Right lung (tissue), 5 donors: ENCODE data around the gene HDDC3. TPM values are rescaled to one million over a fixed set of nuclear protein-coding genes. Genes with fewer than 3 reads are reported as not detected.

ENCODE experiments used
- DNase-seq, 2 donors: peaks; one replicate each; pipeline ENCODE4 v3.0.0-alpha.2; 2013
- polyA plus RNA-seq, 5 donors: library from polyadenylated mRNA; unstranded; fragments of 120-200 nt; gene quantifications; one replicate each; pipeline versions ENCODE4 v1.2.1 to v1.2.3, GENCODE V29; 2013; ENCODE audit warnings: inconsistent platforms in 1 of 5, low replicate concordance in 1 of 5; ENCODE audit not compliant: insufficient read length in 5 of 5, insufficient read depth in 1 of 5

The HDDC3 gene
- polyA plus RNA-seq, 5 donors = 11.5 to 17.5 (median 16.1) TPM

DNA sequence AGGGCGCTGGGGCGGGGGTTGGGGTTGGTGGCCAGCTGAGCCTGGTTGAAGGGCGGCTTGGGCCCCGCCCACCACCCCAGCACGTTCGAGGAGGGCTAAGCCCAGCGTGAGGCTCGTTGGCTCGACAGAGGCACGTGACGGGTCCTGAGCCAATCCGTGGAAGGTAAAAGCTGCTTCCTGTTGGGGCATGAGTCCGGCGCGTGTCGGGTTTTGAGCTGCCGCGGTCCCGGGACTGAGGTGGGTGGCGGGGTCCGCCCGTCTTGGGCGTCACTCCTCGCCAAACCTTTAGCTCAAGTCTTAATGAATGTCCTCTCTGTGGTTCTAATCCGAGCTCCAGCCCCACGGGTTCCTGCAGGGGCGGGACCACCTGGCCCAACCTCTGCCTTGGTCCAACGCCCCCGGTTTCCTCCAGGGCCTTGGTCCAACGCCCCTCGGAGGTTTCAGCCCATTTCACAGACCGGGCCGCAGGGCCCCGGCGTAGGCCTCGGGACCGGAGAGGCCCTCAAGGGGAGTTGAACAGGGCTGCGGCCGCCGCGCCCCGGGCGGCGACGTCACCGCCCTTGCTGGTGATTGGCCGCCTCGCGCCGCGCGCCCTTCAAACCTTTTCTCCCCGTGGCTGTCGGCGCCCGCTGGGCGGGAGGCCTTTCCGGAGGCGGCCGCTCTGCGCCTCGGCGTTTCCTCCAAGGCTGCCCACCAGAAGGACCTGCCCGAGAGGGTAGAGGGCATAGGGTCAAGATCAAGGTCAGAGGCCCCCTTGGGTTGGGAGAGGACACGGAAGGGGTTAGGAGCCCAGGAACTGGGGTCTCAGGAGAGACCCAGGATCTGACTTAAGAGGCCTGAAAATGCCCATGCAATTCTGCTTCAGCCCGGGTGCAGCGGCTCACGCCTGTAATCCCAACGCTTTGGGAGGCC is 22.6 kb upstream of the HDDC3 start, which contains the start of gene RCCD1:
RCCD1 (plus strand) TSS at position 173 of the 912 bp plus-strand sequence. CDS start 1,851 bp downstream, outside the sequence.
- DNase-seq = peak; percentile 91 to 92

DNA sequence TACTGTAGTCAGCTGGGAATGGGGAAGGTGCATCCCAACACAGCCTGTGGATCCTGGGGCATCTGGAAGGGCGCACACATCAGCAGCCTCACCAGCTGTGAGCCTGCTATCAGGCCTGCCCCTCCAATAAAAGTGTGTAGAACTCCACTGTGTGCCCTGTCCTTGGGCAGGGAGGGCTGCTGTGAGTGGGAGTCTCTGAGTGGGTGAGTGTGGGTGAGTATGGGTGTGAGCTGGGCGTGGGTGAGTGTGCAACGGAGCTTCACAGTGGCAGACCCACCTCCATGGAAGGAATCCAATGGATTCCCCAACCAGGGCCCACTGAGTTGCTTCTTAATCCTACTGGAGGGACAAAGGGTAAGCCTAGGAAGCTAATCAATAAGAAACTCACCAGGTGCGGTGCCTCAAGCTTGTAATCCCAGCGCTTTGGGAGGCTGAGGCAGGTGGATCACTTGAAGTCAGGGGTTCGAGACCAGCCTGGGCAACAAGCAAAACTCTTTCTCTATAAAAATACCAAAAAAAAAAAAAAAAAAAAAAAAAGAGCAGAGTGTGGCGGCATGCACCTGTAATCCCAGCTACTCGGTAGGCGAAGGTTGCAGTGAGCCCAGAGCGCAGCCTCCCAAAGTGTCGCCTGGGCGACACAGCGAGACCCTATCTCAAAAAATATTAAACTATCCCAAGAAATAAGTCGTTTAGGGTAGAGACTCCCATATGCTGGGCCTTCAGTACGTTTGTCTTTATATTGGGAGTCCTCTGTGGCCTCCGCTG is 21.8 kb upstream of the HDDC3 start:
- DNase-seq = no peak

DNA sequence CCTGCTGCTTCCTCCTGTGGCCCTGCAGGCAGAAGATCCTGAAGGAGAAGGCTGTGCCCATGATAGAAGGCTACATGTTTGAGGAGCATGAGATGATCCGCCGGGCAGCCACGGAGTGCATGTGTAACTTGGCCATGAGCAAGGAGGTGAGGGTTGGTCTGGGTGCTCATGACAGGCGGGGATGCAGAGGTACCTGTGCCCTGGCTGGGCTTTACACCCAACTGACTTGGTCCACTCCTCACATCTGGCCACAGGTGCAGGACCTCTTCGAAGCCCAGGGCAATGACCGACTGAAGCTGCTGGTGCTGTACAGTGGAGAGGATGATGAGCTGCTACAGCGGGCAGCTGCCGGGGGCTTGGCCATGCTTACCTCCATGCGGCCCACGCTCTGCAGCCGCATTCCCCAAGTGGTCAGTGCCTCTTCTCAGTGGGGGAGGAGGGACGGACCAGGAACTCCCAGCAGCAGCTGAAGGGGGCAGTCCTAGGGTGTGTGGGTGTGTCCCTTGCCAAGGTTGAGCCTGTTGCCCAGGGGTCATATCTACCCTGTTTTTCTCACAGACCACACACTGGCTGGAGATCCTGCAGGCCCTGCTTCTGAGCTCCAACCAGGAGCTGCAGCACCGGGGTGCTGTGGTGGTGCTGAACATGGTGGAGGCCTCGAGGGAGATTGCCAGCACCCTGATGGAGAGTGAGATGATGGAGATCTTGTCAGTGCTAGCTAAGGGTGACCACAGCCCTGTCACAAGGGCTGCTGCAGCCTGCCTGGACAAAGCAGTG is 20.7 kb upstream of the HDDC3 start:
- no peak for DNase-seq

DNA sequence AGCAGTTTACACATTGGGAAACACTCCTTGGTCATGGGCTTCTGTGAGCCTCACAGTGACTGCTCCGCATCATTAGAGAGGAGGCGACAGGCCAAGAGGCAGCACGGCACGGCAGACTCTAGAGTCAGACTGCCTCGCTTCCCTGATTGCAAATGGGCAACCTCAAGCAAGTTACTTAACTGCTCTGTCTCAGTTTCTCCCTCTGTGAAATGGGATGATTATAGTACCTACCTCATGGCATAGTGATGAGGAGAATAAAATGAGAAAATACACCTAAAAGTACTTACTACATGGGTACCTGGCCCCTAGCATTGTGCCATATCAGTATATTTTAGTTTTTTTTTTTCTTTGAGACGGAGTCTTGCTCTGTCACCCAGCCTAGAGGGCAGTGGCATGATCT is 18.3 kb upstream of the HDDC3 start:
- DNase-seq = no peak

DNA sequence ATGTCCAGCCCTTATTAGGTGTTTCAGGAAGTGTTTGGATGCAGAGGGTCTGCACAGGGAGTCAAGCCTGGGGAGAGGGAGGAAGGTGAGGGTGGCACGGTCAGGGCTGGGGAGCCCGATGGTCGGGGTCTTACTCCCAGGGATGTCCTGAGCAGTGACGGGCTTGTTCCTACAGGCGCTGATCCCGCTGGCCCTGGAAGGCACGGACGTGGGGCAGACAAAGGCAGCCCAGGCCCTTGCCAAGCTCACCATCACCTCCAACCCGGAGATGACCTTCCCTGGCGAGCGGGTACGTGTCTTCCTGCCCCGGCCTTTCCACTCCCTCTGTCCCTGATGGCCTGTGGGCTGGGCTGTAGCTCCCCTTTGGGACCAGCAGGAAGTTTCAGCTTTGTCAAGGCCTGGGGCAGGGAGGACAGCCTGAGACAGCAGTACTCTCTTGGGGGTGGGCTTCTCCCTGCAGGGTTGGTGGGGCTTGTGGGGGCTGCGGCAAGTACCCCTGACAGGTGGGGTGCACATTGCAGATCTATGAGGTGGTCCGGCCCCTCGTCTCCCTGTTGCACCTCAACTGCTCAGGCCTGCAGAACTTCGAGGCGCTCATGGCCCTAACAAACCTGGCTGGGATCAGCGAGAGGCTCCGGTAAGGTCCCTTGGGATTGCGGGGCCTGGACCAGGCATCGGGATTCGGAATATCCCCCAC is 17.8 kb upstream of the HDDC3 start:
- no peak for DNase-seq

DNA sequence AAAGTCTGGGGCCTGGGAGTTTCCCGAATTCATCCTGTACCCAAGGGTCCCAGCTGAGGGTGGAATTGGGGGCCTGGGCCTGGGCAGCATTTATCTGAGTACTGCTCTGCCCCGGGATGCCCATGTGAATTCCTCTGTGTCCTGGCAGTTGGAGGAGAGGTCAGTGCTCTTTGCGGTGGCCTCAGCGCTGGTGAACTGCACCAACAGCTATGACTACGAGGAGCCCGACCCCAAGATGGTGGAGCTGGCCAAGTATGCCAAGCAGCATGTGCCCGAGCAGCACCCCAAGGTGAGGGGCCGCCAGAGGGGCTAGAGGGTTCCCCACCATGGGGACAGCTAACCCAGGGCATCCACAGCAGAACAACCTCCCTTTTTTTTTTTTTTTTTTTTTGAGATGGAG is 16.2 kb upstream of the HDDC3 start:
- no peak for DNase-seq

DNA sequence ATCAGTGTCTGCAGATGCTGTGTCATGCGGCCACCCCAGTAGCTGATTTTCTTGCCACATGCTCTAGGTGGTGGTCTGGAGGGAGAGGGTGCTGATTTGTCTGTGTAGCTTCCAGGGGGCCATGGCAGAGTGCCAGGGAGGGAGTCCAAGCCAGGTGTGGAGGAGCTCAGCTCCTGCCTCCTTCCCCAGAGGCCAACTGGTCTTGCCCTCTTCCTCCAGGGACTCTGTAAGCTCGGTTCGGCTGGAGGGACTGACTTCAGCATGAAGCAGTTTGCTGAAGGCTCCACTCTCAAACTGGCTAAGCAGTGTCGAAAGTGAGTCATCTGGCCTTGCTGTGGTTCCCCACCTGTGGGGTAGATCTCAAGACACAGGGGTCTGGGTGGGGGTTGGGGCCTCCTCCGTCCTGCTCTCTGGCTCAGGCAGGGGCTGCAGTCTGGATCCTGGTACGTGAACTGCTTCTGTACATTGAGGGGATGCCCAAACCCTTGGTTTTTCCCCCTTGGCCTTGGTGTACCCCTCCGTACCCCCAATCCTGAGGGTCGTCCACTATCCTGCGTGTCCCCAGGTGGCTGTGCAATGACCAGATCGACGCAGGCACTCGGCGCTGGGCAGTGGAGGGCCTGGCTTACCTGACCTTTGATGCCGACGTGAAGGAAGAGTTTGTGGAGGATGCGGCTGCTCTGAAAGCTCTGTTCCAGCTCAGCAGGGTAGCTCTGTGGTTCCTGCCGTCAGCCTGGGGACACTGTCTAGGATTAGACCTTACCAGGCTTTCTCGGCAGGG is 15.4 kb upstream of the HDDC3 start:
- no peak for DNase-seq

DNA sequence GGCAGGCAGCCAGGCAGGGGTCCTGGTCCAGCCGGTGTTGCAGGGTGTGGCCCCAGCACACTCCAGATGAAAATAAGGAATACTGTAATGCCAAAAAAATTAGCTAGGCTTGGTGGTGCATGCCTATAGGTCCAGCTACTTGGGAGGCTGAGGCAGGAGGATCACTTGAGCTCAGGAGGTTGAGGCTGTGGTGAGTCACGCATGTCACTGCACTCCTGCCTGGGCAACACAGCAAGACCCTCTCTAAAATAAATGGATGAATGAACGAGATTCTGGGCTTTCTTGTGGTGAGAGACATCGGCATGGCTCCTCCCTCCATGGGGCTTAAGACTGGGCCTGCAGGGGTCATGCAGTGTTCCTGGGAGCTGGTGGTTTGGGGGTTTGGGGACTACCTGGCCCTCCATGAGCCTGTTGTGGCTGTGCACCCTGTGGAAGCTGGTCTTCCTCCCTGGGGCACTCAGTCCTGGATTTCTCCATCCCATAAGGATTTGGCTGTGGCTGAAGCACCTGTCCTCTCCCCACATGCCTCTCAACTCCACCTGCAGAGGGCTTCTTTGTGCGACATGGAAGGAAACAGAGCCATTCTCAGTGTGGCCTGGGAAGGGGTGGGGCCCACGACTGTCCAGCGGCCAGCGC is 14.7 kb upstream of the HDDC3 start:
- DNase-seq = no peak

DNA sequence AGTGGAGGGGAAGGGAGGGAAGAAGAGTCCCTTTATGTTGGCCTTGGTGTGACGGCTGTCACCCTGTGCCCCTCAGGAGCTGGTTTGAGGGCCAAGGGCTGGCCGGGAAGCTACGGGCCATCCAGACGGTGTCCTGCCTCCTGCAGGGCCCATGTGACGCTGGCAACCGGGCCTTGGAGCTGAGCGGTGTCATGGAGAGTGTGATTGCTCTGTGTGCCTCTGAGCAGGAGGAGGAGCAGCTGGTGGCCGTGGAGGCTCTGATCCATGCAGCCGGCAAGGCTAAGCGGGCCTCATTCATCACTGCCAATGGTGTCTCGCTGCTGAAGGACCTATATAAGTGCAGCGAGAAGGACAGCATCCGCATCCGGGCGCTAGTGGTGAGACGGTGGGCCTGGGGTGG is 14.2 kb upstream of the HDDC3 start:
- DNase-seq = no peak

DNA sequence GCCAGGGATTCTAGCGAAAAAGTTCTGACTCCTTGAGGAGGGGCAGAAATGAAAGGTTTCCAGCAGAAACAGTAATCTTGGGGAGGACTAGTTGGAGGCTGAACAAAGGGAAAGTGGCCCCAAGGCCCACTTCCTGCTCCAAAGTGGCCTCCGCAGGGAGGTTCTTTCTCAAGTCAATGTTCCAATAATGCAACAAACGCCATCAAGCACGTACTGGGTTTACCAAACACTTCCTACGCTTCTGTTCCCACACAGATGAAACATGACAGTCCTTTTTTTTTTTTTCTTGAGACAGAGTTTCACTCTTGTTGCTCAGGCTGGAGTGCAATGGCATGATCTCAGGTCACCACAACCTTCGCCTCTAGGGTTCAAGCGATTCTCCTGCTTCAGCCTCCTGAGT is 12.7 kb upstream of the HDDC3 start:
- no peak for DNase-seq

DNA sequence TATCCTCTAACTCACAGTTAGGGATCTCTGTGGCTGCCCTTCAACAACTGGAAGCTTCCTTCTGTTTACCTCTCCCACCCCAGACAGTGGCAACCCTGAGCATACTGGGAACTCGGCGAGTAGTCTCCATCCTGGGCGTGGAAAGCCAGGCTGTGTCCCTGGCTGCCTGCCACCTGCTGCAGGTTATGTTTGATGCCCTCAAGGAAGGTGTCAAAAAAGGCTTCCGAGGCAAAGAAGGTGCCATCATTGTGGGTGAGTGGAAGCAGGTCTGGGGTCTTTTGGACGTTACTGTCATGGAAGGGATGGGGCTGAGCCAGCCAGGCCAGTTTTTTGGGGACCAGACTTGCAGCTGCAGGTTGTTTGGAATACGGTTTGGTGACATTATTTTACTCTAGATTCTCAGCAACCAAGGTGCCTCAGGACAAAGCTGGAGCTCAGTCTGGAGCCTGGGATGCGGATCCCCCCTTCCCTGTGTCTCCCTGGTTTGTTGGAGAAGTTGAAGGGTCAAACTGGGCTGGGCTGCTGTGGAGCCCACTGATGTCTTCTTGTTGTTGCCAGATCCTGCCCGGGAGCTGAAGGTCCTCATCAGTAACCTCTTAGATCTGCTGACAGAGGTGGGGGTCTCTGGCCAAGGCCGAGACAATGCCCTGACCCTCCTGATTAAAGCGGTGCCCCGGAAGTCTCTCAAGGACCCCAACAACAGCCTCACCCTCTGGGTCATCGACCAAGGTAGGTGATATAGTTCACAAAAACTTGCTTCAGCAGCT is 10.2 kb upstream of the HDDC3 start:
- no peak for DNase-seq

DNA sequence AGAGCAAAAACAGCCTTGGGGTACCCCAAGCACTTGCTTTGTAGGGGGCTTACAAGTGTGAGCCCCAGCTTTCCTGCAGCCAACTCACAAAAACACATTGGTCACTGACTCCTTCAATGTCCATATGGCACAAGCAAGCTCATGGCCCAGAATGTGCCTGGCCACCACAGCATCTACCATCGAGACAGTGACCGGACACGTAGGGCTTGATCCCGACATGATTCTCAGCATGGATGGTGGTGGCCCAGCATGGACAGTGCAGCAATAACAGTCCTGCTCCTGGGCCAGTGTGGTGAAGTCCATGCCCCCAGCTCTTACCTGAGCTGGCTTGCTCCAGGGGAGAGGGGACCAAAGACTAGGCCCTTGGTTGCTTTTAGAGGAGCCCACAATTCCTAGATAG is 8.7 kb upstream of the HDDC3 start:
- DNase-seq = no peak

DNA sequence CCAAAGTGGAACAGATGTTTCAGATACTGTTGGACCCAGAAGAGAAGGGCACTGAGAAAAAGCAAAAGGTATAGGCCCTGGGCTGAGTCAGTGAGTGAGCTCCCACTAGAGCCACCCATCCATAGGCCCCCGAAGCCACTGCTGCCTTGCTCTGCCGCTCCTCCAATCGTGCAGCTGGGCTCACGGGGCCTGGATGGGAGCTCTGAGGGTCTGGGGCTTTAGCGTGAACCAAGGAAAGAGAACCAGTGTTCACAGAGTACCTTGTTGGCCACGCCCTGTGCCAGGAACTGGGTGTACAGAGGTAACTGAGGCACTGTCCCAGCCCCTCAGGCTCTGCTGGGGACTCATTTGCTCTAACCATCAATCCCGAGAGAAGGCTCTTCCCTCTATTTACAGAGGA is 7.4 kb upstream of the HDDC3 start:
- no peak for DNase-seq

DNA sequence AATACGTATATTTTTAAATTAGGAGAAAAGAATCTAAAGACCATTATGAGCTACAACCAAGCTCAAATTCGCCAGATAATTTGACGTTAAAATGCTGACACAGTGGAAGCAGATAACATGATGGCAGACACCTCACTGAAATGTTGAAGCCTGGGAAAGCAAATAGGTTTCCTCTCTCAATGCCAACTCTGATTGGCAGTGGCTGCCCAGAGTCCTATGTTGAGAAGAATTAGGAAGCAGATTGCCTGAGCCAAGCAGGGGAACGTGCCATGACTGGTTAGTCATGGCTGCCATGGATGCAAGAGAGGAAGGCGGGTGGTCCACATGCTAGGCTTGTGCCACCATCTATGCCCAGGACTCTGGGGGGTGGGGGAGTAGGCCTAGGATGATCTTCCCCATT is 5.9 kb upstream of the HDDC3 start:
- DNase-seq = no peak

DNA sequence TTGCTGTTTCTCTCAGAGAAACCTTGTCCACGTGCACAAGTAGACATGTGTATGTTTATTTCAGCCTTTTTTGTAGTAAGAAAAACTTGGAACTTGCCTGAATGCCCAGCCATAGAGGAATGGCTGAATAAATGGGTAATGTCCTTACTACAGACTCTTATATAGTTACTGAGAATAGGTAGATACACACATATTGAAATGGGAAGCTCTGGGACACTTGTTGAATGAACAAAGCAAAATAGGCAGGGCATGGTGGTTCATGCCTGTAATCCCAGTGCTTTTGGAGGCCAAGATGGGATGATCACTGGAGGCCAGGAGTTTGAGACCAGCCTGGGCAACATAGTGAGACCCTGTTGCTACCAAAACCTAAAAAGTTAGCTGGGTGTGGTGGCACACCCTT is 4.5 kb upstream of the HDDC3 start:
- DNase-seq = no peak

DNA sequence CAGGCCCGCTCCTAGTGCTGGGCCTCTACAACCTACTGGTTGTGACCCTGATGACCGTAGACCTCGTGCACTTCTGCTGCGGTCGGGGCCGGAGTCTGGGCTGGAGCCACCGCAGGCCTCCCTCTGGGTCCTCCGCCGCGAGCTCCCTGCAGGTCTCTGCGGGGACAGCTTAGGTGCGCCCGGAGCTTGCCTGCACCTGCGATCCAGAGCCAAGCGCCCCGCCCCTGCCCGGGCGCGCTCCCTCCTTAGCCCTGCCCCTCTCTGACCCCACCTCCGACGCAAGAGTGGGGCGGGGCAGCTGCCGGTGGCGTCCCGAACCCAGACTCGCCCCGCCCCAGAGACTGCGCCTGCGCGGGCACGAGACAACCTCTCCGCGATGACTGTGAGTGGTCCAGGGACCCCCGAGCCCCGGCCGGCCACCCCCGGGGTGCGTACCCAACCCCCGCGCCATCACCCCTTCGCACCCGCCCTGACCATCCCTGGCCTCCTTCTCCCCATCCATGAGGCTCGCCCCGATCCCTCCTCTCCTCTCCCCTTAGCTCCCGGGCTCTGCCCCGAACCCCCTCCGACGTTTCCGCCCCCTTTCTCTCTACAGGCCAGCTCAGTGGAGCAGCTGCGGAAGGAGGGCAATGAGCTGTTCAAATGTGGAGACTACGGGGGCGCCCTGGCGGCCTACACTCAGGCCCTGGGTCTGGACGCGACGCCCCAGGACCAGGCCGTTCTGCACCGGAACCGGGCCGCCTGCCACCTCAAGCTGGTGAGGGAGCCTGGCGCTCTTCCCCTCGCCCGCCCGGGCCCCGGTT is 2.8 kb upstream of the HDDC3 start, which contains the start of gene UNC45A:
UNC45A (plus strand) TSS at position 337 of the 803 bp plus-strand sequence; CDS start at position 377, 40 bp downstream.
- peak; percentile 88 to 89 for DNase-seq

DNA sequence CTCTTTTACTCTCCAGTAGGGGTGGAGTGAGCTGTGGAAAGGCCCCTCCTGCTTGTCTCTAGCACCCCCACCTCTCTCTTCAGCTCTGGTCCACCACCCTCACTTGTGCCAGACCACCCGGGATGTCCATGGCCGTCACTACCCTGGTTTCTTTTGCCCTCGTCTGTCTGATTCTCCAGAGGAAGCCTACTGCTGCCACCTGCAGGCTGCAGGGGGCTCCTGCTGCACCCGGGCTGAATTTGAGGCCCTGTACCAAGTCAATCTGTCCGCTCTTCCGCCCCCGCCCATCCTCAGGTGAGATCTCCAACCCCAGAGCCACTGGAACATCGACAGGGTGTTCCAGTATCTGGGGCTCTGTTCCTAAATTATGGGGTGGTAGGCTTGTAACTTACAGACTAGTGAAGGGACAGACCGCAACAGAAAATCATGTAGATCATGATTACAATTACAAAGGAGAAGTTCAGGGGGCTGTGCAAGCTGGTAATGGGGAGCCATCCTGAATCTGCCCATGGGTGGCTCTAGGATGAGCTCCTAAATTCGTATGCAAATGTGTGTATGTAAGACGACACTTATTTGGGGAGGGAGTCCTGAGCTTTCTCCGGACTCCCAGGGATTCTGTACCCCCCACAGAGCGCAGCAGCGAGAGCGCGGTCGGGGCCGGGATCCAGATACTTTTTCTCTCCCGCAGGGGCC is 2.1 kb upstream of the HDDC3 start:
- peak; percentile 63 to 75 for DNase-seq

DNA sequence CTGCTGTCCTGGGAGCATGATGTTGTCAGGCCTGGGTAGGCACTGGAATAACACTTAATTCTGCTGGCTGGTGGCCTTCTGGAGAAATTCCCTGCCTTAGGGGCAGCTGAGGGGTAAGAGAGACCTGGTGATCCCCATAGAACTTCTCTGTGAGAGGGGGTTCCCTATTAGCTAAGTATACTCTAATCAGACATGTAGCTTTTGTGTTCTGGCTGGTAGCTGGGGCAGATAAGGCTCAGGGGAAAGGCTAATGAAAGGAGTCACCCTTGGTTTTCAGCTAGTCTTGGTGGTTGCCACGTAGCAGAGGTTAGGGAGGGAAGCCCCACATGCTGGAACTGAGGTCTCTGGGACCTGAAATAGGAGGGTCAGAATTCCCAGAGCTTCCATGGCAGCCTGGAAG is 952 bp upstream of the HDDC3 start:
- no peak for DNase-seq
